PFSK-1 (cell line): ENCODE measurements around the gene TECTB.

ENCODE experiments used
- POLR2AphosphoS5 ChIP-seq: IDR thresholded peaks from 2 replicates; pipeline ENCODE4 v1.6.1; 2012; ENCODE audit warnings: low read depth, mild to moderate bottlenecking, control low read depth, low read length, moderate library complexity
- REST ChIP-seq, 2 experiments: IDR thresholded peaks; 2 replicates each; pipeline versions ENCODE4 v1.6.1 to v1.8.0; 2011 to 2012; ENCODE audit warnings: low read depth in 2 of 2, low read length in 2 of 2, control low read depth in 1 of 2, inconsistent platforms in 1 of 2, mild to moderate bottlenecking in 1 of 2, moderate library complexity in 1 of 2; ENCODE audit not compliant: insufficient read depth in 1 of 2
- SIN3A ChIP-seq: IDR thresholded peaks from 2 replicates; pipeline ENCODE4 v1.6.1; 2012; ENCODE audit warnings: mild to moderate bottlenecking, low read length, moderate library complexity, borderline replicate concordance; ENCODE audit not compliant: insufficient read depth
- TAF1 ChIP-seq: IDR thresholded peaks from 2 replicates; pipeline ENCODE4 v1.6.1; 2012; ENCODE audit warnings: low read length, control low read depth, borderline replicate concordance; ENCODE audit not compliant: insufficient read depth

GRCh38 chr10:112280205-112280921, 2.8 kb upstream of the TECTB start:
- TF ChIP-seq POLR2AphosphoS5 = no peak
- TF ChIP-seq SIN3A = no peak
- no peak for TF ChIP-seq TAF1
- TF ChIP-seq REST (IDR thresholded peaks at IDR 0.05; ENCODE audit: insufficient read depth in 1 of 2, low read depth in 2 of 2, low read length in 2 of 2) = no peak
